Umbilical cord (tissue), 2 donors: ENCODE measurements around the gene SEPTIN10. TPM values are rescaled to one million over a fixed set of nuclear protein-coding genes. Genes with fewer than 3 reads are reported as not detected.

ENCODE experiments used
- DNase-seq: peaks from one replicate; pipeline ENCODE4 v3.0.0-alpha.2; 2015; ENCODE audit warnings: low spot score
- total RNA-seq: library from RNA; depleted of rRNA; stranded (reverse); fragments of >200 nt; gene quantifications from one replicate; pipeline ENCODE4 v1.2.3, GENCODE V29; 2014; ENCODE audit warnings: low replicate concordance; ENCODE audit not compliant: insufficient read depth

SEPTIN10 gene
- total RNA-seq, 1 donor from 2014 or later = 121 TPM

DNA sequence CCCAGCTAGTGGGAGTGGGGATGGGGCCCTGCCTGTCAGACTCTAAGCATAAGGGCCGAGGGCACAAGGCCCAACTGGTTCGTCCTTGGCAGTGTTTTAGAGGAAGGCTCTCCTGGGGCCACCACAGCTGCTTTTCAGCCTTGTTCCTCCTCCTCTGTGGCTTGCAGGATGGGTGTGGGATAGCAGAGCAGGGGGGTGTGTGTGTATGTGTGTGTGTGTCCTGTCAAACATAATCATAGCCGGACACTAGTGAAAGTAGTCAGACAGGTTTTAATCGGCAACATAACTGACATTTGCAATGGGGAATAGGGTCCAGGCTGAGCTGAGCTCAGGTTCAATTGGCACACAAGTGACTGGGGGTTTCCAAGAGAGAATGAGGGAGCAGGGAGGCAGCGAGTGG is 114.2 kb downstream of the SEPTIN10 start:
- no peak for DNase-seq

DNA sequence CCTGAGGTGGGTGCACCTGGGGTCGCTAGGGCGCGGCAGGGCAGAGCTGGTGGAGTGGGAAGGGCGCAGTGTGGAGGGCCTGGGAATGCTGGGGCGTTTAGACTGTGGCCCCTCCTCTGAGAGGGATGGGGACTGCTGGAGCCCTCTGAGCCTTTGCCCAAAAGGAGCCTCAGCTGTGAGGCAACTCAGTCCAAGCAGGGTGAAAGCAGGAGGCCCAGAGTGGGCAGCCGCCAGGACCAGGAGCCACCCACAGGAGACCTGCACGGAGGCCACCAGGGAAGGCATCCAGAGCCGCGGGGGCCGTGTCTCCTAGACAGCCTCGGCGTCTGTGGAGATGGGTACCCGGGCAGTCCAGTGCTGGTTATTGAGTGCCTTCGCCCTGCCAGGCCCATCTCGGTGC is 114.9 kb downstream of the SEPTIN10 start:
- DNase-seq = no peak

DNA sequence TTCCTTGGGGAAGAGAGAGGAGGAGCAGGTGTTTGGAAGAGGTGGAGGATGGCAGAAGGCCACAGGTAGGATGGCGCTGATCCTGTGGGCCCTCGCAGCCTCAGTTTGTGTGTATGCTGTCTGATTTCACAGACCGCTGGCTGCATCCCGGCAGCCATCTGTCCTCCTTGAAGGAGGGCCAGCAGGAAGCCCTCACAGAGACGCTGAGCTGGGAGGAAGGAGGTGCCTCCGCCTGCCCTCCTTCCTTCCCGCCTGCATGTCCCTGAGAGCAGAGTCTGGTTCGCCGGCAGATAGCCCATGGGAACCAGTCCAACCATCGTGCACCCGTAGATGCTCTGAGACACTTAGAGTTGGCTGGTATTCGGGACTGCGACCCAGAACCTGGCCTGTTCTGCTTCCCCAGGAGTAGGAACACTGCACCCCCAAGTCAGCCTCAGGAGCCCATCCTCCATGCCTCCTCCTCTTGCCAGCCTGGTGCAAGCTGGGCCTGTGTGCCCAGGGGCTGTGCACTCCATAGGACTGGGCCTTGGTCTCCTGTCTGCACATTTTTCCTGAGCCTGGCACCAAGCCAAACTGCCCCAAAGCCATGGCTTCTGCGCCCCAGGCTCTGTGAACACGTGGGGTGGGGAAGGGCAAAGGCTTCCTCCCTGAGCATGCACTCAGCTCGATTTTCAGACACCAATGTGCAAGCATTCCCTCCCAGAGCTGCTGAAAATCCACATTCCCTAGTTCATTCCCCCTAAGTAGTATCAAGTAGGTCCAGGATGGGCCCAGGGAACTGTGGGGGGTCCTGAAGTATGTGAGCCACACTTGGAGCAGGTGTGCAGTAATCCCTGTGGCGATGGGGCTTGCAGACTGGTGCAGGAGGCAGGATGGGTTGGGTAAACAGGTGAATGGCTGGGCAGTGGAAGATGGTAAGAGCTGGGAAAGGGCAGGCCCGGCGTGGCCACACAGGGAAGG is 115.6 kb downstream of the SEPTIN10 start:
- DNase-seq = no peak

DNA sequence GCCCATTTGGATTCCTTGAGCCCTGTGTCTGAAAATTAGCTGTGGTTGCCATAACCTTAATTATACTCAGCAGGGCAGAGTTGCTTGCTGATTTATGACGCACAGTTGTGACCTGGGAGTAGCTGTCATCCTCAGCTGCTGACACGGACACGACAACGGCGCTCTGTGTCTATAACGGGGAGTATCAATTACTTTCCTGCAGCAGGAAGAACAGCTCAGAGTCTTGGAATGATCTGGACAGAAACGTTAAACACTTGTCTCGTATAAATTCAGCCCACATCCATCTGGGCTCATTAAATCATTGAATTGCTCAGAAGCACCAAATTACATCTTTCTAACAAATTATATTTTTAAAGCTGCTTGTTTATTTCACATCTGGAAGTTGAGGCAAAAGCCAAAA is 116.3 kb downstream of the SEPTIN10 start:
- DNase-seq = no peak

DNA sequence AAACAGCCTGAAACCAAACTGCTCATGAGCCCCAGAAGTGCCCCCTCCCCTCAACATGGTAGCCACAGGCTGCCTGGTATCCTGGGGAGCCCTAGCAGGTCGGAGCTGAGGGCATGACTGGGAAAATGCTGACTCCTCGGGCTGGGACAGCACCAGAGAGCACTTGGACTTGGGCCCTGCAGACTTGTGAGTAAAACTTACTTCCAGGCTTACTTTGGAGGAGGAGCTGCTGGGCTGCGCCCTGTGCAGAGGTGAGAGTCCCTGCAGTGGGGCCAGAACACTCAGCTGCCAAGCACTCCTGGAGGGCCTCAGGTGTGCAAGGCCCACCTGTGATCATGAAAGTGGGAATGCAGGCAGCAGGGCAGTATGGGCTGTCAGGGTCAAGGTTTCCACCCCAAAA is 119.4 kb downstream of the SEPTIN10 start:
- no peak for DNase-seq

DNA sequence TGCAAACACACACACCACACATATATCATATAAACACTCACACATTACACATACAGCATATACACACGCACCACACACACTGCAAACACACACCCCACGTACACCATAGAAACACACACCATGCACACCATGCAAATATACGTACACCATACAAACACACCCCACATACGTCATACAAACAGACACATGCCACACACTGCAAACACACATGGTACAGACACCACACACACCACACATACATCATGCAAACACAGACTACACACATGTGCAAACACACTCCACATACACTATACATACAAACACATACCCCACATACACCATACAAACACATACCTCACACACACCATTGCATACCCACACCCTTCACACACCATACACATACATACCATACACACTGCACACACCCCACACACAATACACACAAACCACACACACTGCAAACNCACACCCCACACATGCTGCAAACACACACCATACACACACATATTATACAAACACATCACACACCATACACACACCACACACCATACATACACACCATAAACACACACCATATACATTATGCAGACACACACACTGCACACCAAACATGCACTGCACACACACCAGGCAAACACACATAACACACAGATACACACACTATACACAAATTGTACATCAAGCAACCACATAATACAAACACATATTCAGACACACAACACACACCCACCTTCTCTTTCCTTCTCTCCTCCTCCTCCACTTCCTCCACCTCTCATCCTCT is 120.4 kb downstream of the SEPTIN10 start:
- no peak for DNase-seq

Other genes with a start within 250 kb of the SEPTIN10 start
- gene SOWAHC, start 398 bp upstream of the SEPTIN10 start, total RNA-seq = 34.4 TPM
- 42.1 TPM for gene RGPD5, start 180.3 kb upstream of the SEPTIN10 start, total RNA-seq